Activated naive CD4-positive, alpha-beta T cell treated with anti-CD3 and anti-CD28 coated beads for 36 hours (primary cell): Measurements from ENCODE around the gene EGFLAM. TPM values are rescaled to one million over a fixed set of nuclear protein-coding genes. Genes with fewer than 3 reads are reported as not detected.

Experiments
- CTCF ChIA-PET: fragments of 350-600 bp; sonication (Branson Sonifier 250); formaldehyde crosslinking; loops from one replicate; lab custom pipeline; 2021; ENCODE audit warnings: antibody characterized with exemption; lab: Charles Lee
- DNase-seq: peaks from one replicate; pipeline ENCODE4 v3.0.0-alpha.2; 2020
- H3K27ac Mint-ChIP-seq: one replicate; pipeline ENCODE4 v1.8.0; 2021; ENCODE audit warnings: mild to moderate bottlenecking, mixed read lengths
- H3K27me3 Mint-ChIP-seq: one replicate; pipeline ENCODE4 v1.8.0; 2021; ENCODE audit warnings: low read depth, mixed read lengths
- H3K36me3 Mint-ChIP-seq: one replicate; pipeline ENCODE4 v1.8.0; 2021; ENCODE audit warnings: low read depth, mixed read lengths
- H3K4me1 Mint-ChIP-seq: one replicate; pipeline ENCODE4 v1.8.0; 2021; ENCODE audit warnings: low read depth, mixed read lengths
- H3K4me3 Mint-ChIP-seq: one replicate; pipeline ENCODE4 v1.8.0; 2021; ENCODE audit warnings: mild to moderate bottlenecking, moderate library complexity, mixed read lengths
- H3K9me3 Mint-ChIP-seq: one replicate; pipeline ENCODE4 v1.8.0; 2021; ENCODE audit warnings: mixed read lengths
- intact Hi-C: fragments of 100-400 bp; cut with micrococcal nuclease; formaldehyde crosslinking; loops from one replicate; pipeline ENCODE4 v1.15.1; 2023
- total RNA-seq, 2 experiments: library from RNA; stranded (reverse); gene quantifications; one replicate each; pipeline ENCODE4 v1.2.3, GENCODE V29; 2021

EGFLAM gene
- total RNA-seq, 2 experiments from 2014 or later: not detected

DNA sequence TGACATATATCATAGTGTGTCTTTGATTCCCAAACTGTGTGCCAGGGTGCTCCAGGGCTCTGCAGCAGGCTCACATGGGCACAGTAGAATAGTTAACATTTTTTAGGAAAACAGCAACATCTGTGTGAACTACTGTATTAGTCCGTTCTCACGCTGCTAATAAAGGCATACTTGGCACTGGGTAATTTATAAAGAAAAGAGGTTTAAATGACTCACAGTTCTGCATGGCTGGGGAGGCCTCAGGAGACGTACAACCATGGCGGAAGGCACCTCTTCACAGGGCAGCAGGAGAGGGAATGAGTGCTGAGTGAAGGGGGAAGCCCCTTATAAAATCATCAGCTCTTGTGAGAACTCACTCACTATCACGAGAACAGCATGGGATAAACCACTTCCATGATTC lies 82.7 kb downstream of the EGFLAM start:
- H3K4me3 Mint-ChIP-seq: no peak overlapping the region
- H3K27ac Mint-ChIP-seq: no peak overlapping the region
- peaks cover 13% of the 10 kb centered on the region for H3K4me1 Mint-ChIP-seq
- intact Hi-C loops: no loop called here
- DNase-seq: no peak
- H3K9me3 Mint-ChIP-seq: no peaks in the 10 kb centered on the region
- H3K27me3 Mint-ChIP-seq: peaks cover 4% of the 10 kb centered on the region
- no peaks in the 10 kb centered on the region for H3K36me3 Mint-ChIP-seq
- CTCF ChIA-PET: no interaction called here

DNA sequence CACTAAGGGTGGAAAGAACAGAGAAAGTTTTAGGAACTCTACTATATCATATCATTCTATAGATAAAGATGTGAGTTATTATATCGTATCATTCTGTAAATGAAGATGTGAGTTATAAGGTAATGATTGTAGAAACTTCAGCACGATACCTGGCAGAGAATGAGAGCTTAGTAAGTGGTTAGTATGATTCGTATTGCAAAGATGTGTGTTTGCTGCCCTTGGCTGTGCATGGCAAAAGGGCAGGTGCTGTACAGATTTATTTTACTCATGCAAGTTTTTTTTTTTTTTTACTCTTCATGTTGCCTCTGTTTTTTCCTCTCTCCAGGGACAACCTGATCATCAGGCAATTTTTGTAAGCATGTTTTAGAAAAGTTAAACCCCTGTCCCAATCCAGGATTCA lies 83.3 kb downstream of the EGFLAM start:
- DNase-seq: no peak
- CTCF ChIA-PET: no interaction called here
- Mint-ChIP-seq H3K36me3 (no peaks in the 10 kb centered on the region), H3K4me1 (peaks cover 13% of the 10 kb centered on the region), H3K27ac (no peak overlapping the region), H3K9me3 (no peaks in the 10 kb centered on the region), H3K4me3 (no peak overlapping the region), H3K27me3 (peaks cover 4% of the 10 kb centered on the region)
- intact Hi-C loops: no loop called here

DNA sequence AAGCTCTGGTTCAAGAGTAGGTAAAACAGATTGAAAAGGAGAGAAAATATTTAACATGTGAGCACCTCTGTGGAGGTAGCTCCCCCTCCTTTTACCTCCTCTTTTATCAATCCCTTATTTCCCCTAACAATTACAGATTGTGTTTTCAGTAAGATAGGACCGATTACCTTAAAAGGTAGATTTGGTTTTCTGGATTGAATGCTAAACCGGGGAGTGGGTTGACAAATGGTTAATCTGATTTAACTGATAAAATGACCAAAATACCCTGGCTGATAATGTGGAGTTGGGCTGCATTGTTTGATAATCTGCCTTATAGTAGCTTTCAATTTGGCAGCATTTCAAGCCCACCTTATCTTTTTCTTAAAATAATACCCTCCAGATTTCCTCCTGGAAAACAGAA lies 83.9 kb downstream of the EGFLAM start:
- CTCF ChIA-PET: no interaction called here
- intact Hi-C loops: no loop called here
- Mint-ChIP-seq H3K9me3 (no peaks in the 10 kb centered on the region), H3K27ac (no peak overlapping the region), H3K4me1 (peaks cover 13% of the 10 kb centered on the region), H3K36me3 (no peaks in the 10 kb centered on the region), H3K27me3 (peaks cover 4% of the 10 kb centered on the region), H3K4me3 (no peak overlapping the region)
- DNase-seq: no peak

DNA sequence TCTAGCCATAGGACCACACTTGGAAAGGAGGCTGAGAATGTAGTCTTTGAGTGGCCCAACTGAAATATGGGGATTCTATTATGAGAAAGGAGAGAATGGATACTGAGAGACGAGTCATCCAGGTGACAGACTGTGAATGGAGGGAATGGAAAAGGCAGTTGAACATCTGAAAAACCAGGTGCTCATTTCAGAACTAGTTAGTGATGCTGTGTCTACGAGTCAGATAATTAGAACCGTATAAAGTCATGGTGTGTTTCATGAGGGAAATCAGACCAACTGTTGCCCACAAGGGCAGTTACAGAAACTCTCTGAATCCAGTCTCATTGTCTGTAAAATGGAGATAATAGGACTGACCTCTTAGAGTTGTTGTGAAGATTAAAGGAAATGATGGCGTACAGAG lies 86.5 kb downstream of the EGFLAM start:
- Mint-ChIP-seq H3K27me3 (peaks cover 2% of the 10 kb centered on the region), H3K27ac (no peak overlapping the region), H3K4me1 (peaks cover 18% of the 10 kb centered on the region), H3K9me3 (no peaks in the 10 kb centered on the region), H3K36me3 (no peaks in the 10 kb centered on the region), H3K4me3 (no peak overlapping the region)
- CTCF ChIA-PET: no interaction called here
- no peak for DNase-seq
- intact Hi-C loops: no loop called here

DNA sequence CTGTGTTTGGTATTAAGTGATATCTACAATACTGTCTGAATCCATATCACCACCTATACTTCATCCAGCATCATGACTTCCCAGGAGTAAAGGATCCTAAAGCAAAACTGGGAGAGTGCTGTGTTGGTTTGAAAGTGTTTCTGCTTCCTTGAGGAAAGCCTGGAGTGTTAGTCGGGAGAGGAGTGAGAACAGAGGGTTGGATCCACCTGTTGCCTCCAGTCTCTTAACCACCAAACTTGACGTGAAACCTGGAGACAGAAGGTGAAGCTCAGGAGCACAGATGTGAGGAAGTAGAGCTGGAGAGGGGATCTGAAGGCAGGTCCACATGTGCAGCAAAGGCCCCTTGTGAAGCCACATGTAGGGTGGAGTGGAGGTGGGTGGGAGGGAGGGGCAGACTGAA lies 88.2 kb downstream of the EGFLAM start:
- intact Hi-C loops: no loop called here
- no peaks in the 10 kb centered on the region for H3K27me3 Mint-ChIP-seq
- no peak for DNase-seq
- no peaks in the 10 kb centered on the region for H3K36me3 Mint-ChIP-seq
- H3K9me3 Mint-ChIP-seq: no peaks in the 10 kb centered on the region
- H3K4me1 Mint-ChIP-seq: peaks cover 25% of the 10 kb centered on the region
- no peak overlapping the region for H3K27ac Mint-ChIP-seq
- CTCF ChIA-PET: no interaction called here
- no peak overlapping the region for H3K4me3 Mint-ChIP-seq

DNA sequence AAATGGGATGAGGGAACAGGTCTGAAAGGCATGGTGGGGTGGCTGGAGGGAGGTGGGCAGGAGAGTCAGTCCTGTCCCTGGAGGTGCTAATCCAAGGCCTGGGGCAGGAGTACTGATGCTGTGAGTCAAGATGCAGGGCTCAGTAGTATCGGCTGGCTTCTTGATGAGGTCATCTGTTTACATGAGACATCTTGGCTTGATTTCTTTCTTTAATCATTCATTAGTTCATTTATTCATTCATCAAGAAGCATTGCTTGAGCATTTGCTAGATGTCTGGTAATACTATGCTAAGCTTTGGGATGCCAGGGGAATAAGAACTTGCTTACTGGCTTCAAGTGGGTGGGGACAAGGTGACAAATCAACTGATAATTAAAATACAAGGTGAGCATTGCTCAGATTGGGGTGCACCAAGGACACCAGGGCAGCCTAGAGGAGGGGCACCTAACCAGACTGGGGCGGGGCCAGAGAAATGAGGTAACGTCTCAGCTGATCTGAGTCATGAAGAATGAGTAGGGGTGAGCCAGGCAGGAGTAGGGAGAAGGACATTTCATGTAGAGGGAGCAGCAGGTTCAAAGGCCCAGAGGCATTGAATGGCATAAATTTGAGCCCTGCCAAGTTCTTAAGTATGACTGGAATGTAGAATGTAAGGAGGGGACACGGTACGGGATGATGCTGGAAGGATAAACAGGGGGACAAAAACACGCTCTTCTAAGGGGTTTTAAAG lies 88.8 kb downstream of the EGFLAM start:
- Mint-ChIP-seq H3K27ac (no peak overlapping the region), H3K9me3 (no peaks in the 10 kb centered on the region), H3K27me3 (no peaks in the 10 kb centered on the region), H3K36me3 (no peaks in the 10 kb centered on the region), H3K4me3 (no peak overlapping the region), H3K4me1 (peaks cover 25% of the 10 kb centered on the region)
- DNase-seq: no peak
- CTCF ChIA-PET: no interaction called here
- intact Hi-C loops: no loop called here

DNA sequence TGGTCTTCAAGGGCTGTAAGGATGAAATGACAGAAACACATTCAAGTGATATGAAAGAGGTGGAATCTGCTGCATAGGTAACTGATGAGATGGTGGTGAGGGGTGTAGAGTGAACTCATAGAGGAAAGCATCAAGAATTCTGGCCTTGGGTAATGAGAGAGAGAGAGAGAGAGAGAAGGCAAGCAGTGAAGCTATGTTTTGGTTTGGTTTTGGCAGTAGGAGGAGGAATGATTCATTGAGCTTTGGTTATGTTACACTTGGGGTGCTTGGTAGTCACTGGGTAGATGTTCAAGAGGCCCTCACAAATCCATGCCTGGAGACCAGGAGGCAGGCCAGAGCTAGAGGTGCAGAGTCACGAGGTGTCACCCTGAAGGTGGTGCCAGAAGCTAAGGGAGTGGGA lies 89.5 kb downstream of the EGFLAM start:
- Mint-ChIP-seq H3K27ac (no peak overlapping the region), H3K27me3 (no peaks in the 10 kb centered on the region), H3K36me3 (no peaks in the 10 kb centered on the region), H3K9me3 (no peaks in the 10 kb centered on the region), H3K4me3 (no peak overlapping the region), H3K4me1 (peaks cover 25% of the 10 kb centered on the region)
- CTCF ChIA-PET: interaction anchor here (2.1 kb wide), 1 partner anchor 83 kb away, joined by 7 read pairs; no protein-coding TSS in a partner anchor
- intact Hi-C loops: no loop called here
- no peak for DNase-seq

DNA sequence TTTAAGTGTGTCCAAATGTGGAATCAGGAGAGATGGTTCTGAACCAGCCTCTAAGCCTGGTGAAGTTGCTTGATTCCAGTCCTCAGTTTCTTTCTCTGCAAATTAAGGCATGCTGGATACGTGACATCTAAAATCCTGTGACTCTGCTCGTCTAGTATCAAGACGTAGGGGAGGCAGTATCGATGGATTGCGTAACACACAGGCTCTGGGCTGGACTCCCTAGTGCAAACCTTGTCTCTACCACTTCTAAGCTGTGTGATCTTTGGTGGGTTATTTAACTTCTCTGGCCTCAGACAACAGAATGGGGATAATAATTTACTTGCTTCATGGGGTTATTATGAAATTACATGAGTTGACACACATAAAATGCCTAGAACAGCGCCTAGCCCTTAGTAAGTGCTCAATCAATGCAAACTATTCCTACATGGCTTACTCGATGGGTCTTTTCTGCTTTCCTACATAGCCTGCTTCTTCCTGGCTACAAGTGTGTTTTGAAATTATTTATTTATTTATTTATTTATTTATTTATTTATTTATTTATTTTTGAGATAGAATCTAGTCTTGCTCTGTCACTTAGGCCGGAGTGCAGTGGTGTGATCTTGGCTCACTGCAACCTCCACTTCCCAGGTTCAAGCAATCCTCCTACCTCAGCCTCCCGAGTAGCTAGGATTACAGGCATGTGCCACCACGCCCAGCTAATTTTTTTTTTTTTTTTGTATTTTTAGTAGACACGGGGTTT lies 102.1 kb downstream of the EGFLAM start:
- no peaks in the 10 kb centered on the region for H3K27me3 Mint-ChIP-seq
- CTCF ChIA-PET: no interaction called here
- no peak overlapping the region for H3K4me3 Mint-ChIP-seq

DNA sequence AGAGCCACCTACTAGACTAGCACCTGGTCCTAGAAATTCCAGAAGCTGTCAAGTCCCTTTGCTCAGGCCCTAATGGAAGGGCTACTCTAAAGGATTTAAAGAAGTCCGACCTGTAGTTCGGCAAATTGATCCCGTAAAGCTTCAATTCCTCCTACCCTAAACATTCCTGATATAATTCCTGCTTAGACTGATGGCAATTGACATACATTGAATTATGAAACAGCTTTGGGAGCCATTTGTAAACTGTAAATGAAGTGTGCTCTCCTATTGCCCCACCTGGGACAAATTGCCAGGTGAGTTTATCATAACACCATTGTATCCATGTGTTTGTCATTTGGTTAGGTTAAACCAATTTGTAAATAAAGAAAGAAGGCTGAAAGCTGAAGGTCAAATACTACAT lies 104.4 kb downstream of the EGFLAM start:
- CTCF ChIA-PET: interaction anchor here (0.7 kb wide), 1 partner anchor 58 kb away, joined by 3 read pairs; no protein-coding TSS in a partner anchor
- no peak overlapping the region for H3K27ac Mint-ChIP-seq
- H3K4me1 Mint-ChIP-seq: peaks cover 8% of the 10 kb centered on the region
- DNase-seq: no peak
- H3K4me3 Mint-ChIP-seq: no peak overlapping the region
- intact Hi-C loops: no loop called here
- H3K27me3 Mint-ChIP-seq: no peaks in the 10 kb centered on the region
- H3K9me3 Mint-ChIP-seq: no peaks in the 10 kb centered on the region
- no peaks in the 10 kb centered on the region for H3K36me3 Mint-ChIP-seq

More for the DNA sequence above, 102.1 kb downstream of the EGFLAM start:
- no peak overlapping the region for H3K27ac Mint-ChIP-seq
- H3K36me3 Mint-ChIP-seq: no peaks in the 10 kb centered on the region
- H3K4me1 Mint-ChIP-seq: no peaks in the 10 kb centered on the region
- intact Hi-C loops: no loop called here
- no peaks in the 10 kb centered on the region for H3K9me3 Mint-ChIP-seq
- no peak for DNase-seq

DNA sequence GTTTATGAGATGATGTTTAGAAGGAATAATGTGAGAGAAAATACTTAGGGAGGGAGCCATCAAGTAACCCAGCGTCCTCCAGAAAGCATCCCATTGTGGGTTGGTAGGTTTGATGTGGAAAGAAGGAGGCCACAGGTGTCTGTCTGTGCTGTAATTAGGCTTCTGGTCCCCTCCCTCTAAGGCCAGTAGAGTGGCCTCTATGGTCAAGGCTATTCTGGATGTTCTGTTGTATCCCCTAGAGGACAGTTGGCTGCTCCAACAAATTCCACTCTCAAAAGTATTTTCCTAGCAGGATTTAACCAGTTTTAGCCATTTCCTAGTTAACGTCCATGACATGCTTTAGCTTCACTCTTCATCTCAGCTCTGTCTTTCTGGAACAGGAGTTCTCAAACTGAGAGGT lies 106.5 kb downstream of the EGFLAM start:
- intact Hi-C loops: no loop called here
- Mint-ChIP-seq H3K36me3 (no peaks in the 10 kb centered on the region), H3K4me3 (no peak overlapping the region), H3K9me3 (no peaks in the 10 kb centered on the region), H3K27me3 (no peaks in the 10 kb centered on the region), H3K4me1 (peaks cover 21% of the 10 kb centered on the region), H3K27ac (no peak overlapping the region)
- CTCF ChIA-PET: interaction anchor here (1.8 kb wide), 1 partner anchor 18 kb away, joined by 8 read pairs; no protein-coding TSS in a partner anchor
- no peak for DNase-seq

DNA sequence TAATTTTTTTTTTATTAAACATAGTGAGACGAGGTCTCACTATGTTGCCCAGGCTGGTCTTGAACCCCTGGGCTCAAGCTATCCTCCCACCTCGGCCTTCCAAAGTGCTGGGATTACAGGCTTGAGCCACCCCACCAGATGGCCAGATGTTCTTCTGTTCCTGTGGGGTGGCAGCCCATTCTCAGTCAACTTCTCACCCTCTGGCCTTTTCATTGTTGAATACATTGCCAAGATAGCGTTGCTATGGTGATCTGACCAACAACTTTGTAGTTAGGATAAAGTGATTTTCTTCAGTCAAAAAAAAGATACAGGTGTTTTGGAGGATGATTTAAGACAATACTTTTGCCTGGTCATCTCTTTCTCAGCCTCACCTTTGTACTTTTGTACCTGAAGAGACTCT lies 109.1 kb downstream of the EGFLAM start:
- Mint-ChIP-seq H3K4me1 (peaks cover 21% of the 10 kb centered on the region), H3K9me3 (no peaks in the 10 kb centered on the region), H3K27ac (no peak overlapping the region), H3K27me3 (no peaks in the 10 kb centered on the region), H3K36me3 (no peaks in the 10 kb centered on the region), H3K4me3 (no peak overlapping the region)
- intact Hi-C loops: no loop called here
- CTCF ChIA-PET: no interaction called here
- DNase-seq: no peak

DNA sequence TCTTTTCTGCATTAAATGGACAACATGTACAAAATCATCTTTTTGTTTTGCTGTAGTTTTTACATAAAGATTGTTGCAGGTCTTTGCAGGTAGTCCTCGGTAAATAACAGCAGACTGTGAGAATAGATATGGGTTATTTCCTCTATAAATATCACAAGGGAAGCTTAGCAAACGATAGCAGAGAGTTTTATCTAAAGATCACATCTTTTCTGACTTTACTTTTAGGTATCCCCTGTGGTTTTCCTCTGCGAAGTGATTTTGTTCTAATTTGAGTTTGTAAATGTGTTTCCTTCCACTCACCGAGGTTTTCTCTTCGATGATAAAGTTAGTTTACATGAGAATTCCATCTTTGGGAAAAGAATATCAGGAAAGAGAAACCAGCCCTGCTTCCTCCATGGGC lies 109.6 kb downstream of the EGFLAM start:
- CTCF ChIA-PET: interaction anchor here (0.6 to 1.9 kb wide), 4 partner anchors 15 to 1502 kb away, joined by 3 to 8 read pairs (median 3); no protein-coding TSS in a partner anchor
- Mint-ChIP-seq H3K27me3 (no peaks in the 10 kb centered on the region), H3K9me3 (no peaks in the 10 kb centered on the region), H3K27ac (no peak overlapping the region), H3K4me3 (peak overlapping the region; percentile 2), H3K36me3 (no peaks in the 10 kb centered on the region), H3K4me1 (peaks cover 21% of the 10 kb centered on the region)
- intact Hi-C loops: loop anchor here (2.0 kb wide), 1 partner anchor 103 kb away; no protein-coding TSS in a partner anchor
- no peak for DNase-seq
